ENCODE results near the gene DPY19L2.
"Not testable (repeated sequence)": the region's sequence is repeated elsewhere in the genome, so short reads cannot be mapped to it uniquely, and the experiment has no call there.

DPY19L2 gene

DNA sequence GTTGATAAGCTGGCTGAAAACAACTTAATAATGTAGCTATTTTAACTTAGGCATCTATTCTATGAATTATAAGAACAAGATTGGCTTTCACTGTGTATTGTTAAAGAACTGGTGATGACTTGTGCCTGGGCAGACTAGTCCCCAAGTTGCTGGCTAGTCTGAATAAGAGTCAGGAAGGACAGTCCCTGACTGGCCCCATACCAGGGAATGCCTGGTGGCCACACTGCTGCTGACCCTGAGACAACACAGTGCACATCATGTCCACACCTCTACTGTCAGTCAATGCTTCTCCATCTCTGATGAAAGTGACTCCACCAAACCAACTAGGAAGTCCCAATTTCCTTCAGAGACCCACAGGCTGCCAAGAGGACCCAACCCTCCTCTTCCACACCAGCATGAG lies 130.5 kb downstream of the DPY19L2 start:
- DNase-seq (ENCODE audit: low spot score), result not testable (repeated sequence)

DNA sequence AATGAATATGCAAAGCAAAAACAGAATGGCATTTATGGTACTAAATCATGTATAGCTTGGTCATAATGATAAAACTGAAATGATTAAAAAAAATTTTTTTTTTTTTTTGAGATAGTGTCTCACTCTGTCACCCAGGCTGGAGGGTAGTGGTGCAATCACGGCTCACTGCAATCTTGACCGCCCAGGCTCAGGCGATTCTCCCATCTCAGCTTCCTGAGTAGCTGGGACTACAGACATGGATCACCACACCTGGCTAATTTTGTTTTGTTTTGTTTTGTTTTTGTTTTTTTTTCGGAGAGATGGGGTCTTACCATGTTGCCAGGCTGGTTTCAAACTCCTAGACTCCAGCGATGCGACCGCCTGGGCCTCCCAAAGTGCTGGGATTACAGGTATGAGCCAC lies 138.7 kb downstream of the DPY19L2 start:
- DNase-seq (ENCODE audit: low spot score), result not testable (repeated sequence)

GRCh38 chr12:63525831-63526230 lies 142.5 kb downstream of the DPY19L2 start:
- no peak for DNase-seq (ENCODE audit: low spot score)

DNA sequence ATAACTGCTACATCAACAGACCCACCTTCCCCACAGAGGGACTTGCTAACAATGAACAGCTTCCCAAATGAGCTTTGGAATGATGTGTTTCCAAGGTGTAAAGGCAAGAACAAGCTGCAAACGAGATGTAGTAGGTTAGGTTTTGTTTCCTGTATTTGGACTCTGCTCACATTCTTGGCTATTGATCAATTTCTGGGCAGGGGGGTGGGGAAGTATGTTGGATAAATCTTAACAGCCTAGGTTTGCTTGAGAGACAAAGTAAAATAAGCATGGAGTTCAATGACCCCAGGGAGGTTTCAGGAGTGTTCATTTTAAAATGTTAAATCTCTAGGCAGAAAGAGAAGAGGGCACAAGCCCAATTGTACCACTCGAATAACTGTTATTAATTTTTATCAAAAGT lies 146.6 kb downstream of the DPY19L2 start:
- DNase-seq (ENCODE audit: low spot score), result no peak

Data from AG08395 (cell line).